Tibial artery (tissue), 4 donors: Measurements from ENCODE around the gene GSG1L.

Experiments used
- DNase-seq, 2 donors: peaks; one replicate each; pipeline ENCODE4 v3.0.0-alpha.2; 2019
- H3K27ac ChIP-seq, 2 donors: fragments of 200-600 bp; sonication (generic) in 1 of 2; 1 replicate in 1 of 2; 2 replicates in 1 of 2; pipeline ENCODE4 v1.5.1; 2018 to 2019; ENCODE audit warnings: mild to moderate bottlenecking in 1 of 2
- H3K27me3 ChIP-seq, 2 donors: fragments of 200-600 bp; sonication (generic) in 1 of 2; one replicate each; pipeline versions ENCODE4 v1.5.1 to v1.6.0; 2016 to 2019
- H3K36me3 ChIP-seq, 3 donors: fragments of 200-600 bp; sonication (generic) in 2 of 3; one replicate each; pipeline ENCODE4 v1.5.1; 2016 to 2019; ENCODE audit warnings: mild to moderate bottlenecking in 2 of 3
- H3K4me1 ChIP-seq, 4 donors: fragments of 200-600 bp; sonication (generic) in 2 of 4; 1 replicate in 3 of 4; 2 replicates in 1 of 4; pipeline ENCODE4 v1.5.1; 2016 to 2019
- H3K4me3 ChIP-seq, 2 donors: fragments of 200-600 bp; sonication (generic) in 1 of 2; 1 replicate in 1 of 2; 2 replicates in 1 of 2; pipeline ENCODE4 v1.5.1; 2018 to 2019; ENCODE audit warnings: mild to moderate bottlenecking in 2 of 2
- H3K9me3 ChIP-seq, 3 donors: fragments of 200-600 bp; sonication (generic) in 1 of 3; one replicate each; pipeline ENCODE4 v1.5.1; 2016 to 2019
- intact Hi-C: fragments of 100-400 bp; cut with DNase I; formaldehyde crosslinking; loops from one replicate; pipeline ENCODE4 v1.15.0; 2023; ENCODE audit warnings: low total_unique reads
- TF ChIP-seq, protein P1 (sequence below), 2 experiments: fragments of 200-600 bp in 1 of 2; fragments of 450-650 bp in 1 of 2; IDR thresholded peaks; one replicate each; pipeline ENCODE4 v1.5.1; 2017 to 2019; ENCODE audit warnings: antibody characterized with exemption in 2 of 2, mild to moderate bottlenecking in 1 of 2, moderate library complexity in 1 of 2

The GSG1L gene

DNA sequence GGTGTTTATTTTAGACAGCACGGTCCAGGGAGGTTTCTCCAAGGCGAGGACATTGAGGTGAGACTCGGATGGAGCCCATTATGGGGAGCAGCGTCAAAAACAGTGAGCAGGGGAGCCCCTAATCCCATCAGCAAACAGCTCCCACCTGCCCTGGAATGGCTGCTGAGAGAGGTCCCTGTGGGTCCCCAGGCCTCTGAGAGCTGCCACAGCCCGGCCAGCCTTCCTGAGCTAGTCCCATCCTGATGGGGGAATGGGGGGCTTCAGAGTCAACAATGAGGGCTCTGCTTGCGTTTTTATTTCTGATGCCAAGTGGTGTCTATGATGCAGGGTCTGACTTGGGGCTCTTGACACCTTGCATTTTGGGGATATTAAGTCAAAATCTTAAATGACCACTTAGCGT is 128.4 kb downstream of the GSG1L start:
- intact Hi-C loops = no loop called here
- no peak for DNase-seq
- H3K4me1 ChIP-seq = no peaks in the 10 kb centered on the region

DNA sequence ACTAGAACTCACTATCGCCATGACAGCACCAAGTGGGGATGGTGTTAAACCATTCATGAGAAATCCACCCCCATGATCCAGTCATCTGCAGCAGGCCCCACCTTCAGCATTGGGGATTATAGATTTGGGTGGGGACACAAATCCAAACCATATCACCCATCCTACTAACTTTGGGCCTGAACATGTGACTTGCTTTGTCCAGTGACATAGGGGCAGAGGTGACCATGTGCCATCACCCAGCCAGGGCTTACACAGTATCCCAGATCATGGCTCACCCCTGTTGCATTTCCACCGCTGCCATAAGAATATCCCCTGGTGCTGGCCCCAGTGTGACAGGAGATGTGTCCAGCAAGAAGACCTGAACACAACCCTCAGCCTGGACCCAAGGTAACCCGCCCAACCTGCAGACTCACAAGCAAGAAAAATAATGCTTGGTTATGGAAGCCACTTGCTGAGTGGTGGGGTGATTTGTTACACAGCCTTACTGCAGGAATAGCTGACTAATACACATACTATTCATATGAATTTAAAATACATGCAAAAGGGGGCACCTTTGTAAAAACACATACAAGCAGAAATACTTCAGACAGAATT is 130.9 kb downstream of the GSG1L start:
- intact Hi-C loops = no loop called here
- H3K4me3 ChIP-seq = no peak overlapping the region

More for the DNA sequence above, 128.4 kb downstream of the GSG1L start:
- H3K36me3 ChIP-seq = no peaks in the 10 kb centered on the region
- H3K4me3 ChIP-seq = no peak overlapping the region
- TF ChIP-seq, protein P1, sequence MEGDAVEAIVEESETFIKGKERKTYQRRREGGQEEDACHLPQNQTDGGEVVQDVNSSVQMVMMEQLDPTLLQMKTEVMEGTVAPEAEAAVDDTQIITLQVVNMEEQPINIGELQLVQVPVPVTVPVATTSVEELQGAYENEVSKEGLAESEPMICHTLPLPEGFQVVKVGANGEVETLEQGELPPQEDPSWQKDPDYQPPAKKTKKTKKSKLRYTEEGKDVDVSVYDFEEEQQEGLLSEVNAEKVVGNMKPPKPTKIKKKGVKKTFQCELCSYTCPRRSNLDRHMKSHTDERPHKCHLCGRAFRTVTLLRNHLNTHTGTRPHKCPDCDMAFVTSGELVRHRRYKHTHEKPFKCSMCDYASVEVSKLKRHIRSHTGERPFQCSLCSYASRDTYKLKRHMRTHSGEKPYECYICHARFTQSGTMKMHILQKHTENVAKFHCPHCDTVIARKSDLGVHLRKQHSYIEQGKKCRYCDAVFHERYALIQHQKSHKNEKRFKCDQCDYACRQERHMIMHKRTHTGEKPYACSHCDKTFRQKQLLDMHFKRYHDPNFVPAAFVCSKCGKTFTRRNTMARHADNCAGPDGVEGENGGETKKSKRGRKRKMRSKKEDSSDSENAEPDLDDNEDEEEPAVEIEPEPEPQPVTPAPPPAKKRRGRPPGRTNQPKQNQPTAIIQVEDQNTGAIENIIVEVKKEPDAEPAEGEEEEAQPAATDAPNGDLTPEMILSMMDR (IDR thresholded peaks at IDR 0.05) = no peak
- no peak overlapping the region for H3K27ac ChIP-seq
- peaks cover 0 to 3% of the 10 kb centered on the region in 2 donors for H3K27me3 ChIP-seq
- peaks cover 0 to 10% (median 9%) of the 10 kb centered on the region in 3 donors for H3K9me3 ChIP-seq

DNA sequence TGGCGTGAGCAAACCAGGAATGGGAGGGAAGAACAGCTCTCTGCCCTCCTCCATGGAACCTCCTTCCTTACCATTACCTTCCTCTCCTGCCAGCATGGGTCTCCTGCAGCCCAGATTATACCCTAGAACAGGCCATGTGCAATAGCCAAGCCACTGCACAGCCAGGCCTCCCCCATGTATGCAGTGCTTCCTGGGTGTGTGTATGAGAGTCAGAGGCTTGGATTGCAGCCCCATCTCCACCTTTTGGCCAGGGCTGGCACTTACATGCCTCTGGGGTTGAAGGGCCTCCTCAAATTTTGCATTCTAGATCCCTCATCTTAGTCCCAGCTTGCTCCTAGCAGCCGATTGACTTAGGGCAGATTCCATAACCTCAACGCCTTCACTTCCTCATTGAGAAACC is 133.7 kb downstream of the GSG1L start:
- H3K27ac ChIP-seq = no peak overlapping the region
- no peak for DNase-seq
- TF ChIP-seq, protein P1 (IDR thresholded peaks at IDR 0.05) = no peak
- H3K4me3 ChIP-seq = no peak overlapping the region
- peaks cover 0 to 10% (median 9%) of the 10 kb centered on the region in 3 donors for H3K9me3 ChIP-seq
- H3K36me3 ChIP-seq = no peaks in the 10 kb centered on the region
- H3K27me3 ChIP-seq = no peaks in the 10 kb centered on the region
- H3K4me1 ChIP-seq = no peaks in the 10 kb centered on the region
- intact Hi-C loops = no loop called here

More for the DNA sequence above, 130.9 kb downstream of the GSG1L start:
- DNase-seq = peak in 1 of 2 donors; percentile 33
- Histone ChIP-seq H3K36me3 (no peaks in the 10 kb centered on the region), H3K9me3 (peaks cover 0 to 10% (median 9%) of the 10 kb centered on the region in 3 donors), H3K27me3 (peaks cover 0 to 2% of the 10 kb centered on the region in 2 donors), H3K4me1 (no peaks in the 10 kb centered on the region), H3K27ac (no peak overlapping the region)
- TF ChIP-seq, protein P1 (IDR thresholded peaks at IDR 0.05) = no peak

DNA sequence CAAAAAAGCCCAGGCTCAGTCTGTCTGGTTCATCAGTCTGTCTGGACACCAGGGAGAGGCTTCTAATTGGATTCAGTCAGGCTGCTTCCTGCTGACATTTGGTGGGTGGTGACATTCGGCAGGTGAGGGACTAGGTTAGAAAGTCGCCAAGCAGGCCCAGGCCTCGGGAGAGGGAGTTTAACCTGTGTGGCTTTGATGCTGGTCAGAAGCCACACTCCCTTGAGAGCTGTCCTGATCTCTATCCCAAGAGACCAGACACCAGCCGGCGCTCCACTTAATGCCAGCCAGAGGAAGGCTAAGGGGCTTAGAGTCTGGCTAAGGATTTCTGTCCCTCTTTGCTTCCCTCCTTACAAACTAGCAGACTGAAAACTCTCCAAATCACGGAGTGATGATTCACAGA is 135.0 kb downstream of the GSG1L start:
- Histone ChIP-seq H3K27me3 (no peaks in the 10 kb centered on the region), H3K4me1 (no peaks in the 10 kb centered on the region), H3K36me3 (no peaks in the 10 kb centered on the region), H3K9me3 (peaks cover 0 to 10% (median 9%) of the 10 kb centered on the region in 3 donors), H3K4me3 (no peak overlapping the region), H3K27ac (no peak overlapping the region)
- no peak for DNase-seq
- intact Hi-C loops = no loop called here
- TF ChIP-seq, protein P1 (IDR thresholded peaks at IDR 0.05) = no peak

DNA sequence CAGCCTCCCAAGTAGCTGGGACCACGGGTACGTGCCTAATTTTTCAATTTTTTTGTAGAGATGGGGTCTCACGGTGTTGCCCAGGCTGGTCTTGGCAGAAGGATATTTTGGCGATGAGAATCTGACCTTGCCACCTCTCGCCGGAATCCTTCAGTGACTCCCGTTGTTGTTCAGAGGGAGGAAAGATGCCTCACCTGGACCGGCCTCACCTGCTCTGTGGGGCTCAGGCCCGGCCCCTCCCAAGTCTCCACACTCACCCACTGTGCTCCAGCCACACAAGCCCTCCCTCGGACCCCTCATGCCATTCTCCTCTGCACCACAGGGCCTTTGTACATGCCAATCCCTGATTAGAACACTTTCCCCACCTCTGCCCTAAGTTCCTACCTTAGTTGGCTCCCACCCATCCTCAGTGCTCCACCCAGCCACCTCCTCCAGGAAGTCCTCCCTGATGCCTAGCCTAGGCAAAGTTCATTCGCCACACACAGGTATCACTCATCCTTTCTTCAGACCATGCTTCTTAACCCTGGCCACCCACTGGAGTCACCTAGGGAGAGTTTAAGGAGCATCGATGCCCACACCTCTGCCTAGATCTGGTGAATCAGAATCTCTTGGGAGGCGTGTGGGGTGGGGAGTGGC is 136.1 kb downstream of the GSG1L start:
- no peaks in the 10 kb centered on the region for H3K36me3 ChIP-seq
- peaks cover 0 to 3% of the 10 kb centered on the region in 2 donors for H3K27me3 ChIP-seq
- DNase-seq = no peak
- intact Hi-C loops = no loop called here
- no peak overlapping the region for H3K27ac ChIP-seq
- no peaks in the 10 kb centered on the region for H3K4me1 ChIP-seq
- peaks cover 0 to 2% (median 1%) of the 10 kb centered on the region in 3 donors for H3K9me3 ChIP-seq
- TF ChIP-seq, protein P1 (IDR thresholded peaks at IDR 0.05) = no peak
- H3K4me3 ChIP-seq = no peak overlapping the region
